HepG2 (cell line): ENCODE data around the gene ANO6. TPM values are rescaled to one million over a fixed set of nuclear protein-coding genes. Genes with fewer than 3 reads are reported as not detected.

ENCODE experiments used
- ATAC-seq: fragments of 200-7000 bp; cut with Tn5 transposase; 3 replicates; pipeline ENCODE4 v1.9.1; 2020; ENCODE audit warnings: mild to moderate bottlenecking, moderate library complexity
- BruUV-seq: library from RNA; stranded (reverse); fragments of 400-500 nt; replicated peaks from 2 replicates; lab custom pipeline; 2021; lab: Mats Ljungman, UMichigan
- CTCF ChIA-PET: fragments of 300-600 bp; formaldehyde crosslinking; extraction: SDS; loops from one replicate; lab custom pipeline; 2021; ENCODE audit warnings: low total read pairs, inconsistent platforms, low intra/inter-chr PET ratio; lab: Yijun Ruan, JAX
- POLR2A ChIA-PET: fragments of 350-600 bp; sonication (Branson Sonifier 250); formaldehyde crosslinking; loops from one replicate; lab custom pipeline; 2020; ENCODE audit warnings: antibody characterized with exemption, inconsistent platforms; lab: Yijun Ruan, JAX
- DNase-seq: peaks from one replicate; pipeline ENCODE4 v3.0.0-alpha.2; 2015; ENCODE audit warnings: low spot score
- FAIRE-seq: peaks from 3 replicates; lab custom pipeline; 2011; peaks lifted over from hg19 to GRCh38; lab: Jason Lieb, UNC
- H2AFZ ChIP-seq: one replicate; pipeline ENCODE4 v1.6.1; 2011; ENCODE audit warnings: low read length, inconsistent platforms
- H3K27ac ChIP-seq: fragments of 300-600 bp; 3 replicates; pipeline ENCODE4 v1.8.0; 2011; ENCODE audit warnings: mixed run types, mild to moderate bottlenecking, mixed read lengths, low read length, inconsistent platforms; ENCODE audit not compliant: insufficient read depth; ENCODE audit errors: extremely low read length
- H3K27me3 ChIP-seq, 2 experiments: fragments of 200-600 bp in 1 of 2; 2 replicates in 1 of 2; 3 replicates in 1 of 2; pipeline versions ENCODE4 v1.6.0 to v1.8.0; 2011; ENCODE audit warnings: low read length in 2 of 2, mild to moderate bottlenecking in 2 of 2, moderate library complexity in 2 of 2, inconsistent platforms in 1 of 2; ENCODE audit not compliant: insufficient read depth in 2 of 2, control insufficient read depth in 1 of 2
- H3K36me3 ChIP-seq, 2 experiments: fragments of 200-600 bp in 1 of 2; replicated peaks in 1 of 2; 2 replicates in 1 of 2; 3 replicates in 1 of 2; pipeline versions ENCODE4 v1.5.1 to v1.8.0; 2011; ENCODE audit warnings: low read length in 2 of 2, inconsistent platforms in 1 of 2; ENCODE audit not compliant: insufficient read depth in 2 of 2, control insufficient read depth in 1 of 2
- H3K4me1 ChIP-seq: 2 replicates; pipeline ENCODE4 v1.5.1; 2012; ENCODE audit warnings: low read length, inconsistent platforms; ENCODE audit not compliant: insufficient read depth
- H3K4me2 ChIP-seq: 2 replicates; pipeline ENCODE4 v1.6.0; 2011; ENCODE audit warnings: low read depth, low read length, inconsistent platforms
- H3K4me3 ChIP-seq, 3 experiments: fragments of 200-600 bp in 1 of 3; sonication (generic), shearing (Covaris generic) in 1 of 3; replicated peaks in 1 of 3; 2 replicates each; pipeline ENCODE4 v1.5.1; 2011 to 2016; ENCODE audit warnings: low read length in 3 of 3, inconsistent platforms in 2 of 3, low read depth in 2 of 3, mild to moderate bottlenecking in 2 of 3, control low read depth in 1 of 3, mixed read lengths in 1 of 3; ENCODE audit not compliant: insufficient read depth in 1 of 3
- H3K79me2 ChIP-seq: one replicate; pipeline ENCODE4 v1.6.1; 2011; ENCODE audit warnings: low read length, inconsistent platforms; ENCODE audit not compliant: insufficient read depth
- H3K9ac ChIP-seq: 2 replicates; pipeline ENCODE4 v1.6.0; 2011; ENCODE audit warnings: mild to moderate bottlenecking, low read depth, low read length, inconsistent platforms; ENCODE audit not compliant: insufficient read depth
- H3K9me3 ChIP-seq: 2 replicates; pipeline ENCODE4 v1.5.1; 2012; ENCODE audit warnings: mild to moderate bottlenecking, low read length
- H4K20me1 ChIP-seq: 2 replicates; pipeline ENCODE4 v1.6.0; 2011; ENCODE audit warnings: inconsistent platforms, mild to moderate bottlenecking, low read length, moderate library complexity; ENCODE audit not compliant: insufficient read depth
- JUN ChIP-seq: sonication (generic); formaldehyde crosslinking; IDR thresholded peaks from 2 replicates; pipeline ENCODE4 v1.4.0; 2020; ENCODE audit warnings: mild to moderate bottlenecking, missing genetic modification reagents
- NCOA1 ChIP-seq: sonication (generic); formaldehyde crosslinking; IDR thresholded peaks from 2 replicates; pipeline ENCODE4 v1.9.0; 2021; ENCODE audit warnings: missing genetic modification reagents
- NFIC ChIP-seq: IDR thresholded peaks from 2 replicates; pipeline ENCODE4 v1.6.1; 2012; ENCODE audit warnings: mild to moderate bottlenecking, low read length, inconsistent platforms
- NR3C1 ChIP-seq: sonication (generic); formaldehyde crosslinking; IDR thresholded peaks from 2 replicates; pipeline ENCODE4 v1.4.0; 2020; ENCODE audit warnings: missing genetic modification reagents
- ZNF549 ChIP-seq: sonication (generic); formaldehyde crosslinking; IDR thresholded peaks from 2 replicates; pipeline ENCODE4 v1.5.0; 2020; ENCODE audit warnings: missing genetic modification reagents
- ZNF569 ChIP-seq: sonication (generic); formaldehyde crosslinking; IDR thresholded peaks from 2 replicates; pipeline ENCODE4 v1.5.0; 2020; ENCODE audit warnings: mild to moderate bottlenecking, missing genetic modification reagents, moderate library complexity, borderline replicate concordance
- ZNF644 ChIP-seq: IDR thresholded peaks from 2 replicates; pipeline ENCODE4 v1.6.1; 2016; ENCODE audit warnings: low read depth
- ZNF841 ChIP-seq: sonication (generic); formaldehyde crosslinking; IDR thresholded peaks from 2 replicates; pipeline ENCODE4 v1.8.1; 2023; ENCODE audit warnings: missing genetic modification reagents, borderline replicate concordance
- WGBS: methylation state at CpG from one replicate; pipeline ENCODE4 v1.1.6; 2017; ENCODE audit warnings: low lambda C conversion rate; 5-methylcytosine and 5-hydroxymethylcytosine counted together
- in situ Hi-C: cut with HindIII; loops from 2 replicates; pipeline ENCODE4 v1.10.0; 2017; ENCODE audit warnings: low pct_unique_long_range_greater_than_20kb; ENCODE audit not compliant: extremely low pct_ligation_motif_present
- intact Hi-C: fragments of 100-400 bp; cut with micrococcal nuclease; formaldehyde crosslinking; loops from one replicate; pipeline ENCODE4 v1.10.0; 2022; ENCODE audit not compliant: unreplicated experiment
- polyA plus RNA-seq, 8 experiments: library from polyadenylated mRNA; depleted of rRNA in 3 of 8; stranded (reverse) in 7 of 8; unstranded in 1 of 8; fragments of >200 nt; fragmentation: Illumina TruSeq in 4 of 8; extraction: Trizol in 4 of 8; gene quantifications; 2 replicates each; pipeline versions ENCODE4 v1.2.1 to v1.2.3, GENCODE V29; 2011 to 2016; ENCODE audit warnings: low read depth in 4 of 8, missing spikeins in 1 of 8, mixed read lengths in 1 of 8; ENCODE audit not compliant: insufficient read depth in 1 of 8
- total RNA-seq, 5 experiments: library from RNA; depleted of rRNA; stranded (reverse); fragments of >200 nt; fragmentation: Illumina TruSeq; extraction: Trizol; gene quantifications; 2 replicates each; pipeline ENCODE4 v1.2.3, GENCODE V29; 2016; ENCODE audit warnings: low read depth in 1 of 5
- TF ChIP-seq, protein P1 (sequence below), 2 experiments: sonication (generic) in 1 of 2; formaldehyde crosslinking in 1 of 2; IDR thresholded peaks; 2 replicates each; pipeline versions ENCODE4 v1.5.1 to v1.6.1; 2011 to 2020; ENCODE audit warnings: borderline replicate concordance in 1 of 2, low read depth in 1 of 2, low read length in 1 of 2, mild to moderate bottlenecking in 1 of 2, missing genetic modification reagents in 1 of 2, moderate library complexity in 1 of 2
- TF ChIP-seq, protein P2 (sequence below): sonication (generic); formaldehyde crosslinking; conservative IDR thresholded peaks from 2 replicates; pipeline ENCODE4 v1.8.0; 2022; ENCODE audit warnings: mild to moderate bottlenecking, moderate library complexity, missing genetic modification reagents
- TF ChIP-seq, protein P3 (sequence below): sonication (generic); formaldehyde crosslinking; IDR thresholded peaks from 2 replicates; pipeline ENCODE4 v1.4.0; 2020; ENCODE audit warnings: missing genetic modification reagents
- TF ChIP-seq, protein P4 (sequence below): sonication (generic); formaldehyde crosslinking; IDR thresholded peaks from 2 replicates; pipeline ENCODE4 v1.5.0; 2020; ENCODE audit warnings: missing genetic modification reagents
- TF ChIP-seq, protein P5 (sequence below): sonication (generic); formaldehyde crosslinking; IDR thresholded peaks from 2 replicates; pipeline ENCODE4 v1.9.0; 2022; ENCODE audit warnings: missing genetic modification reagents, mild to moderate bottlenecking, borderline replicate concordance
- TF ChIP-seq, protein P6 (sequence below): sonication (generic); formaldehyde crosslinking; IDR thresholded peaks from 2 replicates; pipeline ENCODE4 v1.5.0; 2020; ENCODE audit warnings: missing genetic modification reagents

Gene ANO6
- total and polyA plus RNA-seq, 2 of the 13 experiments (the other 11 are each of a cell fraction or from before 2014, with no cell fraction given), result 37.8 to 57.1 TPM

DNA sequence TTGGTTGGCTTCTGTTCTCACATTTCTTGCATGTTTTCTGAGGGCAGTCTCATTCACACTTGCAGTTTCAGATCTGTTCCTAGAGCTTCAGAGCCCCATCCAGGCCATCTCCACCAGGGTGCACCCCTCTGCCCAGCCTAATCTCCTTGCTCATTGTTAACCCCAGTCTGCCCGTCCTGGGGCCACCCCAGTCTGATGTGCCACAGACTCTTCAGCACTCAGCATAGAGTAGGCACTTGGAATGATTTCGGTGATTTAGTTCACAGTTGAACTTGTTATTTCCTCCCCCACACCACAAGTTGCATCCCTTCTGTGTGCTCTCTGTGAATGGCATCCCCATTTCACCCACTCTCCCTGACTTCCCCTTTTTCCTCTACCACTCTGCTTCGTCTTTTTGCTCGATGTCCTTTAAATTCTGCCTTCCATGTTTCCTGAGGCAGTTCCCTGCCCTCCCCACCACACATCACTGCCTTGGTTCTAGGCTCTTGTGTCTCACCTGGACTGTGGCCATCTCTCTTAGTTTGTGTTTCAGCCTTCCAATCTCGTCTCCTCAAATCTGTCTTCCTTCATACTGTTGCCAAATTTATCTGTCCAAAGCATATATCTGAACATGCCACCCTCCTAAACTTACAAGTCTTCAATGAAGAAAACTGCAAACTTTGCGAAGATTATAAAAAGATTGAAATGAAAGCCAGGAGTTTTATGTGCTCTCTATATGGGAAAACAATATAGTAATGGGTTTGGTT is 41.5 kb downstream of the ANO6 start:
- Histone ChIP-seq H3K79me2 (peaks cover 16% of the 10 kb centered on the region), H4K20me1 (no peaks in the 10 kb centered on the region), H3K27ac (no peak overlapping the region), H3K4me3 (no peak overlapping the region), H2AFZ (no peak overlapping the region), H3K9ac (no peak overlapping the region), H3K4me1 (peaks cover 47% of the 10 kb centered on the region), H3K36me3 (no peaks in the 10 kb centered on the region), H3K27me3 (no peaks in the 10 kb centered on the region), H3K9me3 (no peaks in the 10 kb centered on the region), H3K4me2 (no peak overlapping the region)
- intact Hi-C loops (no loop called here), in situ Hi-C loops (no loop called here)
- POLR2A ChIA-PET, result no interaction called here
- no peak for ATAC-seq
- CTCF ChIA-PET, result no interaction called here
- WGBS, result 97% methylated on average over 6 of the region's 6 CpGs
- BruUV-seq, result no TSS peak
- no peak for DNase-seq
- FAIRE-seq, result no peak
- no peak for TF ChIP-seq NCOA1 (CRISPR knock-in tag)
- no peak for TF ChIP-seq ZNF549 (CRISPR knock-in tag)
- no peak for TF ChIP-seq ZNF644 (CRISPR knock-in tag)
- TF ChIP-seq, protein P1, sequence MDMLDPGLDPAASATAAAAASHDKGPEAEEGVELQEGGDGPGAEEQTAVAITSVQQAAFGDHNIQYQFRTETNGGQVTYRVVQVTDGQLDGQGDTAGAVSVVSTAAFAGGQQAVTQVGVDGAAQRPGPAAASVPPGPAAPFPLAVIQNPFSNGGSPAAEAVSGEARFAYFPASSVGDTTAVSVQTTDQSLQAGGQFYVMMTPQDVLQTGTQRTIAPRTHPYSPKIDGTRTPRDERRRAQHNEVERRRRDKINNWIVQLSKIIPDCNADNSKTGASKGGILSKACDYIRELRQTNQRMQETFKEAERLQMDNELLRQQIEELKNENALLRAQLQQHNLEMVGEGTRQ (IDR thresholded peaks at IDR 0.05; ENCODE audit: low read depth, low read length), result no peak
- TF ChIP-seq, protein P1 (CRISPR knock-in tag; IDR thresholded peaks at IDR 0.05; ENCODE audit: borderline replicate concordance), result no peak
- TF ChIP-seq, protein P2, sequence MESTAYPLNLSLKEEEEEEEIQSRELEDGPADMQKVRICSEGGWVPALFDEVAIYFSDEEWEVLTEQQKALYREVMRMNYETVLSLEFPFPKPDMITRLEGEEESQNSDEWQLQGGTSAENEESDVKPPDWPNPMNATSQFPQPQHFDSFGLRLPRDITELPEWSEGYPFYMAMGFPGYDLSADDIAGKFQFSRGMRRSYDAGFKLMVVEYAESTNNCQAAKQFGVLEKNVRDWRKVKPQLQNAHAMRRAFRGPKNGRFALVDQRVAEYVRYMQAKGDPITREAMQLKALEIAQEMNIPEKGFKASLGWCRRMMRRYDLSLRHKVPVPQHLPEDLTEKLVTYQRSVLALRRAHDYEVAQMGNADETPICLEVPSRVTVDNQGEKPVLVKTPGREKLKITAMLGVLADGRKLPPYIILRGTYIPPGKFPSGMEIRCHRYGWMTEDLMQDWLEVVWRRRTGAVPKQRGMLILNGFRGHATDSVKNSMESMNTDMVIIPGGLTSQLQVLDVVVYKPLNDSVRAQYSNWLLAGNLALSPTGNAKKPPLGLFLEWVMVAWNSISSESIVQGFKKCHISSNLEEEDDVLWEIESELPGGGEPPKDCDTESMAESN (CRISPR knock-in tag), result no peak
- TF ChIP-seq, protein P3, sequence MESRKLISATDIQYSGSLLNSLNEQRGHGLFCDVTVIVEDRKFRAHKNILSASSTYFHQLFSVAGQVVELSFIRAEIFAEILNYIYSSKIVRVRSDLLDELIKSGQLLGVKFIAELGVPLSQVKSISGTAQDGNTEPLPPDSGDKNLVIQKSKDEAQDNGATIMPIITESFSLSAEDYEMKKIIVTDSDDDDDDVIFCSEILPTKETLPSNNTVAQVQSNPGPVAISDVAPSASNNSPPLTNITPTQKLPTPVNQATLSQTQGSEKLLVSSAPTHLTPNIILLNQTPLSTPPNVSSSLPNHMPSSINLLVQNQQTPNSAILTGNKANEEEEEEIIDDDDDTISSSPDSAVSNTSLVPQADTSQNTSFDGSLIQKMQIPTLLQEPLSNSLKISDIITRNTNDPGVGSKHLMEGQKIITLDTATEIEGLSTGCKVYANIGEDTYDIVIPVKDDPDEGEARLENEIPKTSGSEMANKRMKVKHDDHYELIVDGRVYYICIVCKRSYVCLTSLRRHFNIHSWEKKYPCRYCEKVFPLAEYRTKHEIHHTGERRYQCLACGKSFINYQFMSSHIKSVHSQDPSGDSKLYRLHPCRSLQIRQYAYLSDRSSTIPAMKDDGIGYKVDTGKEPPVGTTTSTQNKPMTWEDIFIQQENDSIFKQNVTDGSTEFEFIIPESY (CRISPR knock-in tag), result no peak
- TF ChIP-seq, protein P4, sequence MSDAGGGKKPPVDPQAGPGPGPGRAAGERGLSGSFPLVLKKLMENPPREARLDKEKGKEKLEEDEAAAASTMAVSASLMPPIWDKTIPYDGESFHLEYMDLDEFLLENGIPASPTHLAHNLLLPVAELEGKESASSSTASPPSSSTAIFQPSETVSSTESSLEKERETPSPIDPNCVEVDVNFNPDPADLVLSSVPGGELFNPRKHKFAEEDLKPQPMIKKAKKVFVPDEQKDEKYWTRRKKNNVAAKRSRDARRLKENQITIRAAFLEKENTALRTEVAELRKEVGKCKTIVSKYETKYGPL (CRISPR knock-in tag), result no peak
- TF ChIP-seq, protein P5, sequence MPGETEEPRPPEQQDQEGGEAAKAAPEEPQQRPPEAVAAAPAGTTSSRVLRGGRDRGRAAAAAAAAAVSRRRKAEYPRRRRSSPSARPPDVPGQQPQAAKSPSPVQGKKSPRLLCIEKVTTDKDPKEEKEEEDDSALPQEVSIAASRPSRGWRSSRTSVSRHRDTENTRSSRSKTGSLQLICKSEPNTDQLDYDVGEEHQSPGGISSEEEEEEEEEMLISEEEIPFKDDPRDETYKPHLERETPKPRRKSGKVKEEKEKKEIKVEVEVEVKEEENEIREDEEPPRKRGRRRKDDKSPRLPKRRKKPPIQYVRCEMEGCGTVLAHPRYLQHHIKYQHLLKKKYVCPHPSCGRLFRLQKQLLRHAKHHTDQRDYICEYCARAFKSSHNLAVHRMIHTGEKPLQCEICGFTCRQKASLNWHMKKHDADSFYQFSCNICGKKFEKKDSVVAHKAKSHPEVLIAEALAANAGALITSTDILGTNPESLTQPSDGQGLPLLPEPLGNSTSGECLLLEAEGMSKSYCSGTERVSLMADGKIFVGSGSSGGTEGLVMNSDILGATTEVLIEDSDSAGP (CRISPR knock-in tag), result no peak
- TF ChIP-seq NFIC, result no peak
- TF ChIP-seq, protein P6, sequence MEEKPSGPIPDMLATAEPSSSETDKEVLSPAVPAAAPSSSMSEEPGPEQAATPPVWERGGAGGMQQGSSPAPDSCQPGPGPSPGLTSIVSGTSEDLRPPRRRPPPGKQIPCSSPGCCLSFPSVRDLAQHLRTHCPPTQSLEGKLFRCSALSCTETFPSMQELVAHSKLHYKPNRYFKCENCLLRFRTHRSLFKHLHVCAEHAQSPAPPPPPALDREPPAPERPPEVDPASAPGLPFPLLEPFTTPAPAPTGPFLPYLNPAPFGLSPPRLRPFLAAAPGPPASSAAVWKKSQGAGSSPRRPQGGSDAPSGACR (CRISPR knock-in tag), result no peak
- no peak for TF ChIP-seq ZNF569 (CRISPR knock-in tag)
- no peak for TF ChIP-seq NR3C1 (CRISPR knock-in tag)
- TF ChIP-seq ZNF841, result no peak
- no peak for TF ChIP-seq JUN (CRISPR knock-in tag)
